GM20000 (cell line): ENCODE results near the gene AFF1.

ENCODE experiments used
- DNase-seq: peaks from one replicate; pipeline ENCODE4 v3.0.0; 2012; ENCODE audit warnings: low spot score
- CTCF ChIP-seq: IDR thresholded peaks from 2 replicates; pipeline ENCODE4 v1.5.1; 2012; ENCODE audit warnings: mild to moderate bottlenecking, control low read depth; ENCODE audit errors: extremely low read depth, missing control alignments

AFF1 gene, protein sequence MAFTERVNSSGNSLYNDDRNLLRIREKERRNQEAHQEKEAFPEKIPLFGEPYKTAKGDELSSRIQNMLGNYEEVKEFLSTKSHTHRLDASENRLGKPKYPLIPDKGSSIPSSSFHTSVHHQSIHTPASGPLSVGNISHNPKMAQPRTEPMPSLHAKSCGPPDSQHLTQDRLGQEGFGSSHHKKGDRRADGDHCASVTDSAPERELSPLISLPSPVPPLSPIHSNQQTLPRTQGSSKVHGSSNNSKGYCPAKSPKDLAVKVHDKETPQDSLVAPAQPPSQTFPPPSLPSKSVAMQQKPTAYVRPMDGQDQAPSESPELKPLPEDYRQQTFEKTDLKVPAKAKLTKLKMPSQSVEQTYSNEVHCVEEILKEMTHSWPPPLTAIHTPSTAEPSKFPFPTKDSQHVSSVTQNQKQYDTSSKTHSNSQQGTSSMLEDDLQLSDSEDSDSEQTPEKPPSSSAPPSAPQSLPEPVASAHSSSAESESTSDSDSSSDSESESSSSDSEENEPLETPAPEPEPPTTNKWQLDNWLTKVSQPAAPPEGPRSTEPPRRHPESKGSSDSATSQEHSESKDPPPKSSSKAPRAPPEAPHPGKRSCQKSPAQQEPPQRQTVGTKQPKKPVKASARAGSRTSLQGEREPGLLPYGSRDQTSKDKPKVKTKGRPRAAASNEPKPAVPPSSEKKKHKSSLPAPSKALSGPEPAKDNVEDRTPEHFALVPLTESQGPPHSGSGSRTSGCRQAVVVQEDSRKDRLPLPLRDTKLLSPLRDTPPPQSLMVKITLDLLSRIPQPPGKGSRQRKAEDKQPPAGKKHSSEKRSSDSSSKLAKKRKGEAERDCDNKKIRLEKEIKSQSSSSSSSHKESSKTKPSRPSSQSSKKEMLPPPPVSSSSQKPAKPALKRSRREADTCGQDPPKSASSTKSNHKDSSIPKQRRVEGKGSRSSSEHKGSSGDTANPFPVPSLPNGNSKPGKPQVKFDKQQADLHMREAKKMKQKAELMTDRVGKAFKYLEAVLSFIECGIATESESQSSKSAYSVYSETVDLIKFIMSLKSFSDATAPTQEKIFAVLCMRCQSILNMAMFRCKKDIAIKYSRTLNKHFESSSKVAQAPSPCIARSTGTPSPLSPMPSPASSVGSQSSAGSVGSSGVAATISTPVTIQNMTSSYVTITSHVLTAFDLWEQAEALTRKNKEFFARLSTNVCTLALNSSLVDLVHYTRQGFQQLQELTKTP

GRCh38 chr4:86934771-86935565, at the start of gene AFF1:
TSS of gene AFF1 (plus strand) at chr4:86935011. CDS start at chr4:86948534, 13,523 bp downstream.
- peak; percentile 94 for DNase-seq
- TF ChIP-seq CTCF: no peak

DNA sequence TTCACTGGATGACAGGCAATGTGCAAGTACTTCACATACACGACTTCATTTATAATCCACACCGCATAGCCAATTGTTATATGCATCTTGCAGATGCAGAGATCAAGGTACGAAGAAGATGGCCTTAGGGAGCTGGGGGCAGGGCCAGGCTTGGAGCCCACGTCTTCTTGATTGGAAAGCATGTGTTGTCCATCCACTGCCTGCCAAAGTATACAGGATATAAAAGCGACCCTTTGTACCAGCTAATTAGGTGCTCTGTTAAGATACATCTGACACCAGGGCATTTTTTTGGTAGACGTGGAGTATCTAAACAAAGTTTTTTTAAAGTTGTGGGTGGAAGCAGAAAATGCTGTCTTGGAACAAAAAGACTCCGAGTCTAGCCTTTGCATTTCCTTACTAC, 44.0 kb upstream of the AFF1 start:
- TF ChIP-seq CTCF: no peak
- DNase-seq: no peak

- peak; percentile 61 for DNase-seq
- no peak for TF ChIP-seq CTCF
Observed at GRCh38 chr4:86891762-86892635, 42.8 kb upstream of the AFF1 start, which contains the start of gene C4orf36. TSS of gene C4orf36 (minus strand) at chr4:86892422. CDS start at chr4:86891520, 902 bp downstream.

DNA sequence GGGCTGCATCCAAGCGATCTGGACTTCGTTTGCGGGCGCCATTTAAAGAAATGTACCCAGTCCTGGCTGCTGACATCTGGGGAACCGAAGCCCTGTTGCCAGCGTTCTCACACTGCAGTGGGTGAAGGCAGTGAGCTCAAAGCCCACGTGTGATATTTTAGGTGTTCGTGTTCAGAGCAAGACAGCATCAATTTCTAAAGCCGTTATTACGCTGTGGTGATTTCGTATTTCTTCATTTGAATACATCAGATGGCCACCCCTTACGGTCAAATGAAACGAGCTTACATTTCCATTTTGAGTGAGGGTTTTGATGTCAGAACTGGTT, 42.2 kb upstream of the AFF1 start:
- no peak for TF ChIP-seq CTCF
- DNase-seq: no peak

- TF ChIP-seq CTCF: no peak
- no peak for DNase-seq
Observed at GRCh38 chr4:86893136-86893535, 41.7 kb upstream of the AFF1 start.

GRCh38 chr4:86894455-86894854, 40.4 kb upstream of the AFF1 start:
- TF ChIP-seq CTCF: no peak
- DNase-seq: no peak
